ENCODE measurements around the gene AOC3. TPM values are rescaled to one million over a fixed set of nuclear protein-coding genes. Genes with fewer than 3 reads are reported as not detected.
A peak's percentile ranks its signal among the peaks of the same experiment; 100 is the strongest.

The AOC3 gene
- total and polyA plus RNA-seq, 2 donors from 2014 or later, result 15.1 to 40.6 TPM

GRCh38 chr17:42844271-42844670 is 6.7 kb upstream of the AOC3 start, which contains the start of gene AOC2:
Gene AOC2, plus strand, starts transcription at chr17:42844580. Its CDS starts 47 bp downstream, at chr17:42844627.
- Histone ChIP-seq H3K4me3 (ENCODE audit: low read length in 3 of 3) (no peak within 1 kb of the TSS), H3K27ac (ENCODE audit: low read depth in 2 of 2, low read length in 2 of 2) (no peak within 1 kb of the TSS), H3K9me3 (ENCODE audit: control insufficient read depth in 2 of 3, insufficient read depth in 1 of 3, low read length in 3 of 3) (no peaks in the 10 kb centered on the region), H3K4me1 (ENCODE audit: control insufficient read depth in 2 of 3, insufficient read depth in 2 of 3, low read depth in 1 of 3, low read length in 3 of 3) (peaks cover 0 to 6% (median 4%) of the 10 kb centered on the region in 3 donors), H3K27me3 (ENCODE audit: control insufficient read depth, insufficient read depth, low read length) (no peaks in the 10 kb centered on the region), H3K36me3 (ENCODE audit: control insufficient read depth in 2 of 3, insufficient read depth in 3 of 3, low read length in 3 of 3) (peaks cover 9 to 32% (median 31%) of the 10 kb centered on the region in 3 donors), H3K9ac (ENCODE audit: low read length in 3 of 3) (peak within 1 kb of the TSS in 1 of 3 donors; percentile 10)
- FAIRE-seq (no peak), DNase-seq (no peak)
- intact Hi-C loops (cut with DNase I), result loop anchor here (5.0 kb wide), 1 partner anchor 88 kb away; no protein-coding TSS in a partner anchor
- TF ChIP-seq CTCF (IDR thresholded peaks at IDR 0.05; ENCODE audit: borderline replicate concordance, extremely low read depth, insufficient read depth), result no peak

GRCh38 chr17:42844761-42845555 is 6.0 kb upstream of the AOC3 start:
- TF ChIP-seq CTCF (IDR thresholded peaks at IDR 0.05; ENCODE audit: borderline replicate concordance, extremely low read depth, insufficient read depth), result no peak
- peaks cover 6 to 28% (median 28%) of the 10 kb centered on the region in 3 donors for H3K36me3 ChIP-seq (ENCODE audit: control insufficient read depth in 2 of 3, insufficient read depth in 3 of 3, low read length in 3 of 3)
- H3K4me1 ChIP-seq (ENCODE audit: control insufficient read depth in 2 of 3, insufficient read depth in 2 of 3, low read depth in 1 of 3, low read length in 3 of 3), result peaks cover 2 to 13% (median 10%) of the 10 kb centered on the region in 3 donors
- H3K9me3 ChIP-seq (ENCODE audit: control insufficient read depth in 2 of 3, insufficient read depth in 1 of 3, low read length in 3 of 3), result no peaks in the 10 kb centered on the region
- H3K4me3 ChIP-seq (ENCODE audit: low read length in 3 of 3), result no peak overlapping the region
- no peak for FAIRE-seq
- H3K27me3 ChIP-seq (ENCODE audit: control insufficient read depth, insufficient read depth, low read length), result no peaks in the 10 kb centered on the region
- DNase-seq, result no peak
- H3K9ac ChIP-seq (ENCODE audit: low read length in 3 of 3), result no peak overlapping the region
- intact Hi-C loops (cut with DNase I), result loop anchor here (5.0 kb wide), 1 partner anchor 87 kb away; no protein-coding TSS in a partner anchor
- no peak overlapping the region for H3K27ac ChIP-seq (ENCODE audit: low read depth in 2 of 2, low read length in 2 of 2)

GRCh38 chr17:42845556-42845917 is 5.5 kb upstream of the AOC3 start:
- H3K27me3 ChIP-seq (ENCODE audit: control insufficient read depth, insufficient read depth, low read length), result no peaks in the 10 kb centered on the region
- H3K4me3 ChIP-seq (ENCODE audit: low read length in 3 of 3), result no peak overlapping the region
- peaks cover 4 to 15% (median 12%) of the 10 kb centered on the region in 3 donors for H3K4me1 ChIP-seq (ENCODE audit: control insufficient read depth in 2 of 3, insufficient read depth in 2 of 3, low read depth in 1 of 3, low read length in 3 of 3)
- H3K27ac ChIP-seq (ENCODE audit: low read depth in 2 of 2, low read length in 2 of 2), result no peak overlapping the region
- no peak for DNase-seq
- H3K36me3 ChIP-seq (ENCODE audit: control insufficient read depth in 2 of 3, insufficient read depth in 3 of 3, low read length in 3 of 3), result peaks cover 6 to 28% (median 27%) of the 10 kb centered on the region in 3 donors
- no peak overlapping the region for H3K9ac ChIP-seq (ENCODE audit: low read length in 3 of 3)
- intact Hi-C loops (cut with DNase I), result no loop called here
- FAIRE-seq, result no peak
- no peaks in the 10 kb centered on the region for H3K9me3 ChIP-seq (ENCODE audit: control insufficient read depth in 2 of 3, insufficient read depth in 1 of 3, low read length in 3 of 3)
- TF ChIP-seq CTCF (IDR thresholded peaks at IDR 0.05; ENCODE audit: borderline replicate concordance, extremely low read depth, insufficient read depth), result no peak
